Measurements from ENCODE around the gene ZNF879.

The ZNF879 gene
- total RNA-seq, result 7.7 to 19.6 (median 8.5) reads per million in 3 experiments

GRCh38 chr5:179023528-179024189, at the start of gene ZNF879:
Gene ZNF879, plus strand, starts transcription at chr5:179023804. Its CDS starts 1,201 bp downstream, at chr5:179025005.
- DNase-seq, result peak; percentile 93

GRCh38 chr5:178981381-178981780, 42.2 kb upstream of the ZNF879 start:
- no peak for DNase-seq

- DNase-seq, result no peak
Observed at GRCh38 chr5:178982941-178983340, 40.7 kb upstream of the ZNF879 start.

- no peak for DNase-seq
Observed at GRCh38 chr5:178983728-178984127, 39.9 kb upstream of the ZNF879 start.

- DNase-seq, result no peak
Observed at GRCh38 chr5:178984145-178985072, 39.2 kb upstream of the ZNF879 start.

- DNase-seq, result no peak
Observed at GRCh38 chr5:178986326-178986960, 37.2 kb upstream of the ZNF879 start.

GRCh38 chr5:178988436-178989220, 35.0 kb upstream of the ZNF879 start:
- no peak for DNase-seq

GRCh38 chr5:178989311-178989710, 34.3 kb upstream of the ZNF879 start:
- no peak for DNase-seq

GRCh38 chr5:178990491-178990890, 33.1 kb upstream of the ZNF879 start:
- no peak for DNase-seq

GRCh38 chr5:178991190-178992145, 32.1 kb upstream of the ZNF879 start:
- DNase-seq, result no peak

- no peak for DNase-seq
Observed at GRCh38 chr5:178992291-178992895, 31.2 kb upstream of the ZNF879 start.

GRCh38 chr5:178993236-178993765, 30.3 kb upstream of the ZNF879 start:
- DNase-seq, result no peak

- no peak for DNase-seq
Observed at GRCh38 chr5:178993955-178994579, 29.5 kb upstream of the ZNF879 start.

GRCh38 chr5:178994580-178995340, 28.8 kb upstream of the ZNF879 start, which contains the start of gene GRM6:
Gene GRM6, minus strand, starts transcription at chr5:178995320. Its CDS starts 376 bp downstream, at chr5:178994944.
- no peak for DNase-seq

GRCh38 chr5:178995341-178995690, 28.3 kb upstream of the ZNF879 start:
- no peak for DNase-seq

GRCh38 chr5:178996156-178996555, 27.4 kb upstream of the ZNF879 start:
- no peak for DNase-seq

GRCh38 chr5:178997191-178997590, 26.4 kb upstream of the ZNF879 start:
- DNase-seq, result no peak

GRCh38 chr5:178998441-178998840, 25.2 kb upstream of the ZNF879 start:
- no peak for DNase-seq

- DNase-seq, result no peak
Observed at GRCh38 chr5:179006564-179006963, 17.0 kb upstream of the ZNF879 start.
